CMK (cell line): ENCODE results near the gene ZMIZ1.
"Not testable (repeated sequence)": the region's sequence is repeated elsewhere in the genome, so short reads cannot be mapped to it uniquely, and the experiment has no call there.

Source experiments
- DNase-seq: peaks from one replicate; pipeline ENCODE4 v3.0.0-alpha.2; 2010; ENCODE audit warnings: low read depth

Gene ZMIZ1

DNA sequence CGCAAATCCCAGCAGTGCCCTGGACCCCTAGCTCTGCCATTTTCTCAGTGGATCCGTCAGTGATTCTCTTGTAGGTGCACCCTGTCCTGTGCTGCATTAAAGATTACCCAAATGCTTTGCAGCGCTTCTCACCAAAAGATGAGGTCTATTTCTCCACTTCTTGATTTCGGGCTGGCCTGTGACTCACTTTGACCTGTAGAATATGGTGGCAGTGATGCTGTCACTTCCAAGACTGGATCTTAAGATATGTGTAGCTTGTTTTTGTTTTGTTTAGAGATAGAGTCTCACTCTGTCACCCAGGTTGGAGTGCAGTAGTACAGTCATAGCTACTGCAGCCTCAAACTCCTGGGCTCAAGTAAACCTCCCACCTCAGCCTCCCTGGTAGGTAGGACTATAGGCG, 37.0 kb upstream of the ZMIZ1 start:
- DNase-seq = no peak

DNA sequence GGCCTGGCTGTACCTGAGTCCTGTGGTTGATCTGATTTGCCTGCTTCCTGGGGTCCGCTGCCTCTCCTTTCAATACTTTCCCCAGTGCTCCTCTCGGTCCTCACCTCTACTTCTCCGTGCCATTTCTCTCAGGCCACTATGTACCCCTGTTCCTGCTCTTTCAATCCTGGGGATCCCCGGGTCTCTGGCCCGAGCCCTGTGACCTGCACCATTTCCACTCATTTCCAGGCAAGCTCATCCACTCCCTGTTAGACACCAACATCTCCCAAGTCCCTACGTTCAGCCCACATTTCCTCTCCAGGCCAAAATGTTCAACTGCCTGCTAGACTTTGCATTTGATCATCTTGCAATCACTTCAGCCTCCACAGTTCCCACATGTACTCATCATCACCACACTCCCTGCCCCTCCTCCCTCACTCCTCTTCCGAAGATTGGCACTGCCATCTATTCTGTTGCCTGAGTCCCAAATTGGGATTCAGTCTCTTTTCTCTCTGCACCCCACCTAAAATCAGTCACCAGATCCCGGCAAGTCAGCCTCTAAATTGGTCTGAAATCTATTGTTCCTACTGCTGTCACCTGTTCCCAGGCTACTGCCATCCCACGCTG, 34.4 kb upstream of the ZMIZ1 start:
- no peak for DNase-seq

DNA sequence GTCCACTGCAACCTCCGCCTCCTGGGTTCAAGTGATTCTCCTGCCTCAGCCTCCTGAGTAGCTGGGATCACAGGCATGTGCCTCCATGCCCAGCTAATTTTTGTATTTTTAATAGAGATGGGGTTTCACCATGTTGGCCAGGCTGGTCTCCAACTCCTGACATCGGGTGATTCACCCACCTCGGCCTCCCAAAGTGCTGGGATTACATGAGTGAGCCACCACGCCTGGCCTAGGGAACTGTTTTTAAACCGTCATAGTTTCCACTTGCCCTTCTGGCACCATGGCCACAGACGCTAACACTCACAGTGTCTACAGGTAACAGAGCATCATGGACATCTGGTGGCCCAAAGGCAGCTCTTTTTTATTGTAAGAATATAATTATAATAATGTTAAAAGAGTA, 32.4 kb upstream of the ZMIZ1 start:
- DNase-seq = not testable (repeated sequence)

DNA sequence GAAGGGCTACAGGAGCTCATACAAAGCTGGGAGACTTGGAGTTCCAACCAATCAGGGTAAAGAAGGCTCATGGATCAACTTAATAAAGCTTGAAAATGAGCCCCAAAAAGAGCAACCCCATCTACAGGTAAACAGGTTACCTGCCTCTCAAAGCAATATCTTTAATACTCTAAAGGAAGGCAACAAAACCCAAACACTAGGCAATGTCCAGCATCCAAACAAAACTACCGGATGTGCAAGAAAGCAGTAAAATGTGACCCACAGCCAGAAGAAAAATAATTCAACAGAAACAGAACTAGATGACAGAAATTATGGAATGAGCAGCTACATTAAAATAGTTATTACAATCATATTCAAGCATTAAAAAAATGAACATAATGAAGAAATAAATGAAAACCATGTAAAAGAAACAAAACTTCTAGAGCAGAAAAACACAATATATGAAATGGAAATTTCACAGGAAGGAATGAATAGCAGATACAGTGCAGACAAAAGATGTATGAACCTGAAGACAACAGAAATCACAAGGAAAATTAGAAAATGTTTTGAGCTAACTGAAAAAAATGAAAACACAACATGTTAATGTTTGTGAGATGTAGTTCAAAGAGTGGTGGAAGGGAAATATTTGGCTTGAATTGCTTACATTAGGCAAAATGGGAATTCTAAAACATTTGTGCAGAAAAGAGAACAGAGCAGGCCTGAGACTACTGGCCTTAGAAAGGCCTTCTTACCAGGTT, 30.5 kb upstream of the ZMIZ1 start:
- no peak for DNase-seq

DNA sequence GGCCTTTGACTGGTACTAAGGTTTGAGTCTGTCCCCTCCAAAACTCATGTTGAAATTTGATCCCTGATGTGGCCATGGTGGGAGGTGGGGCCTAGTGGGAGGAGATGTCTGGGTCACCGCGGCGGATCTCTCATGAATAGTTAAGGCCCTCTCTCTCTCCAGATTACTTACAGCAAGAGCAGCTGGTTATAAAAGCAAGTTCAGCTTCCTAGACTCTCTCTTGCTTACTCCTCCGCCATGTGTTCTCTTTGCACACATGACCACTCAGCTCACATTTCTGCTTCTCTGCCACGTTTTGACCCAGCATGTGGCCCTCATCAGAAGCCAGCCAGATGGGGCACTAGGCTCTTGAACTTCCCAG, 29.9 kb upstream of the ZMIZ1 start:
- no peak for DNase-seq

DNA sequence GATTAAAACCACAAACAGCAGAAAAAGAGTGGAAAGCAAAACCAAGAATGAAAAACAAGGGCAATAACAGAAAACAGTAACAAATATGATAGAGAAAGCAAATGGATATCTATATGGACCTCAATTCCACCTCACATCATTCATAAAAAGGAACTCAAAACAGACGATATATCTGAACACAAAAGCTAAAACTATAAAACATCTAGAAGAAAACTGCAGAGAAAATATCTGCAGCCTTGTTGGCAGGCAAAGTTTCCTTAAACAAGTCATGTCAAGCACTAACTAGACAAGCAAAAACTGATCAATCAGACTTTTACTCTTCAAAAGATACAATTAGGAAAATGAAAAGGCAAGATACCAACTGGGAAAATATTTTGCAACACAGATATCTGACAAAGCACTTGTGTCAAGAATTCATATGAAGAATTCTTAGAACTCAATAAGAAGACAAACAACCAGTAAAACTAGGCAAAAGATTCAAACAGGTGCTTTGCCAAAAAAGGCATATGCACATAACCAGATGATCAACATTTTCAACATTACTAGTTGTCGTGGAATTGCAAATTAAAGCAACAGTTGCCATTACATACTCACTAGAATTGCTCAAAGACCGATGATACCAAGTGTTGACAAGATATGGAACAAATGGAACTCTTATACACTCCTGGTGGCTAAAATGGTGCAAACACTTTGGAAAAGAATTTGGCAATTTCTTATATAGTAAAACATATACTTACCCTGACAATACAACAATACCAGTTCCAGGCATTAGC, 25.9 kb upstream of the ZMIZ1 start:
- DNase-seq = no peak

DNA sequence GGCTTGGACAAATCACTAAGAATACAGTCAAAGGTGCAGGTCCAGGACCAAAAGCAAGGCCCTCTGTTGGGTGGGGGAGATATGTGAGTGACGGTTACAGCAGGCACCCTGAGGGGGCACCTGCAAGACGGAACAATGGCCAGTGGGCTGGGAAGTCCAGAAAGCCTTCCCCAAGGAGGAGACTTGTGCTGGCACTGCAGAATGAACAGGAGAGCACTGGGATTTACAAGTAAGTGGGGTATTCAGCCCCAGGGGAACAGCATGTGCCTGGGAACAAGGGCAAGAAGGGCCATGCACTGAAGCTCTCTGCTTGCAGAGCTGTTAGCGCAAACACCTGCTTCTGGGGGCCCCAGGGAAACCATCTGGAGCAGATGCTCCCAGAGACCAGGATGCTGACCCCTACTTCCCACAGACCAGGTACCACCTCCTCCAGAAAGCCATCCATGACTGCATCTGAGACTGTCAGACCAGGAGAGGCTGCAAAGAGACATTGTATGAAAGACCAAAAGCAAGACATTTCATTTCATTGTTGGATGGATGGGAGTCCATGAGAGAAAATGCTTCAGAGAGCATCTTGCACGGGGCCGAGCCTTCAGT, 24.6 kb upstream of the ZMIZ1 start:
- DNase-seq = no peak

DNA sequence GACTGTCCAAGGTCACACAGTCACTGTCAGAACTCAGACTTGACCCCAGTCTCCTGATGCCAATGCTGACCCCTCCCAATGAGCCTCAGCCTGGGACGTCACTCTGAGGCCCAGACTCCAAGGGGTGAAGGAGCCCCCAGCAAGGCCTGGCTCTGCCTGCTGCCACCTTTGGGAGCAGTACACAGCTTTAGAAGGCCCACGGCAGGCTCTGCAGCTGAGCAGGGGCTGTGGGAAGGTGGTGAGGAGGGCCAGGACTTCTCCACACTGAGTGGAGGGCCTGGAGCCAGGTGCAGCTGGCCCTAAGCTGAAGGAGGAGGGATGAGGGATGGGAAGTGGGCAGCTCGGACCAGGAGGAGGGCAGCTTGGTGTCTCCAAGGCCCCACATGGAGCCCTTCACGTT, 23.9 kb upstream of the ZMIZ1 start:
- DNase-seq = no peak

DNA sequence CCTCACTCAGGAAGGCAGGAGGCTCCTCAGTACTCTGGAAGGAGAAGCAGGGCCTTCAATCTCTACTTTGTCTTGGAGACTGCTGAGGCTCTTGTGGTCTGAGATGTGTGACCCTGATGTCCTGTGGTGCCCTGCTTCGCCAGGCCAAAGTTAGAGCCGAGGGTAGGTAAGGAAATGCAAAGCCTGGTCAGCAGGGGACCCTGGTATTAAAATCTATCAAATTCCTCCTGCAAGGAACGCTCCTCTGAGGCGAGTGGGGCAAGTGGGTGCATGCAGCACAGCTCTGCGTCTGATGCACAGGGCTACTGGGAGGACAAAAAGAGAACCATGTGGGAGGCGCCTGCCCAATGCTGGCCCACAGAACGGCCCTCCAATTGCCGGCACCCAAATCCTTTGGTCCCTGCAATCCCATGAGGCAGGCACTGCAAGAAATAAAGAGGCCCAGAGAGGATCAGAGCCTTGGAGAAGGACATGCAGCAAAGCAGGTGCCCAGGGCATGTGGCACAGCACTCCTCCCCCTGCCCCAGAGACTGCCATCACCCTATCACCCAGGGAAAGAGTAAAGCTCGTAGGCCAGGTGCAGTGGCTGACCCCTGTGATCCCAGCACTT, 23.1 kb upstream of the ZMIZ1 start:
- DNase-seq = no peak

DNA sequence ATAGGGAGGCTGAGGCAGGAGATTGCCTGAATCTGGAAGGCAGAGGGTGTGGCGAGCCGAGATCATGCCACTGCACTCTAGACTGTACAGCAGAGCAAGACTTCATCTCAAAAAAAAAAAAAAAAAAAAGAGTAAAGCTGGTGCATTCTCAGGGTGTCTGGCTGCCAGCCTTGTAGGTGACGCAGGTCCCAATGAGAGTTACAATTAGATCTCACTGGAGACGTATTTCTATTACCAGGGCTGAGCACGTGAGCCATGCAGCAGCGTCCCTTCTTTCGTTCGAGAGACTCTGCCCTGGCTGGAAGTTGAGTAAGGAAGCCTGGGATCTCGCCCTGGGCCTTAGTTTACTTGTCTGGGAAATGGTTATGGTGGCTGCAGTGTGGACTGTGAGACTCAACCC, 22.4 kb upstream of the ZMIZ1 start:
- no peak for DNase-seq

DNA sequence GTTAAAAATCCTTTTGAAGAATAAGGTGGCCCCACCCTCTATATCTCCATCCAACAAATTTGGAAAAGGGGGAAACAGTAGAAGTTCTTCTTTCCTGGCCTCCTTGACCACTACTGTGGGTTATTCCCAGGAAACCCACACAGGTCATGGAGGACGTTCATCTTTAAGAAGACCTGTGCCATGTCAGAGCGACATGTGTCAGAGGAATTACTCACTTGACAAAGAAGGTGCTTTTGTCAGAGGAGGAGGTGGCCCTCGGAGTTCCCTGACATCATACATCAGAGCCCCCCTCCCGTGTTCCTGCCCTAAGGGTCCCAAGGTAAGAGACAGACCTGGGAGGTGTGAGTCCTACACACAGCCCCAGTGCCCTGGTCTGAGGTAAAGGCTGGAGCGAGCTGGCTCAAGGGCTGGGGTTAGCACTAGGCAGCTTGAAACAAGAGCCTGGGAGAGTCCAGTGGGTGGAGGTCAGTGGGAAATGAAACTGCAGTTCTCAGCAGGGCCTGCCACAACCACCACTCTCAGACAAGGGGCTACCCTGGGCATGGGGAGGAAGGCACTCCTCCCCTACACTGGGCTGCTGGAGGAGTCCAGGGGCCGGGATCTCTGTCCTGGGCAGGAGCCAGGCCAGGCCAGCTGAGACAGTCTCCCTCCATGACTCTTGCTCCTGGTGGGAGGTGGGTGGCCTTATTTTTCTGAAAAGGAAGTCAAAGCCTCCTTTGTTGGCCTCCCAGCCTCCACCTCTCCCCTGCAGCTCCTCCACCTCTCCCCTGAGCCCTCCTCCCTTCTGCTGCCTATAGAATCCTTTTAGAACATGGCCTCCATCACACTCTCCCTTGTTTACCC, 21.8 kb upstream of the ZMIZ1 start:
- DNase-seq = no peak

DNA sequence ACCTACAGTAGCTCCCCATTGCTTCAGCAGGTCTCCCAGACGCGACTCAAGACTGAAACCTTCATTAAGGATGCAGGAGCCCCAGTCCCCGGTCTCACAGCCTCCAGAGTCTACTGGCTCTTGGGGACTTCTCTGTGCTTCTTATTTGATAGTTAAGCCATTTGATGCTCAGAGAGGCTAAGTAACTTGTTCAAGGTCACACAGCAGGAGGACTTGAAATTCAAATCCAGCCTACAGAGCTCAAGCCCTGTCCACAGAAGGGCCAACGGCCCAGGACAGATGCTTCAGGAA, 21.2 kb upstream of the ZMIZ1 start:
- DNase-seq = no peak

DNA sequence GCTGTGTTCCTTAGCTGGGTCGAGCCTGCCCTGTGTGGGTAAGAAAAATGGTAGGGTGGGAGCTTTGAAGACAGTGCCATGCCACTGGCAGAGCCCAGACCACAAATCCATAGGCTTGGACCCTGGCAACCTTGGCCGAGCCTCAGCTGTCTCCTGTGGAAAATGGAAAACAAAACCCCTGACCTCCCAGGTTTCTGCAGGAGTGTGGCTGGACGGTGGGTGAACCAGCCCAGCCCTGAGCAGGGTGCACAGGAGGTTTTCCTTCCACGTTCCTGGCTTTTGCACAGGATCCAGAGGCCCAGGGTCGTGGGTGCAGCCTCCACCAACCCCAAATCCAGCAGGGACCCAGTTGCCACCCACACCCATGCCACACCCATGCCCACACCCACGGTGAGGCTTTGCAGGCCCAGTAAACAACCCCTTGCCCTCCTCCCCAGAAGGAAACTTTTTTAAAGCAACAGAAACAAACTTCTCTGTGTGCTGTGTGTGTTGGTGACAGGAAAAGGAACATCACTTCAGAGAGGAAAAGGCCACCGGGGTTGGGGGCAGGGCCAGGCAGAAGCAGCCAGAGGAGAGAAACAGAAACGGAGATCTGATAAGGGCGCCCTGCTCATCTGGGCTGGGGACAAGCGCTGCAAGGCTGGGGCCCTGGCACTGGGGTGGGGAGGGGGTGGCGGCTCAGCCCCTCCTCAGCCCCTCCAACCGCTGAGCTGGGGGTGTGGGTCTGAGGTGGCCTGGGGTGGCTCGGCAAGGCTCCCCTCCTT, 20.7 kb upstream of the ZMIZ1 start:
- DNase-seq = peak; percentile 68

DNA sequence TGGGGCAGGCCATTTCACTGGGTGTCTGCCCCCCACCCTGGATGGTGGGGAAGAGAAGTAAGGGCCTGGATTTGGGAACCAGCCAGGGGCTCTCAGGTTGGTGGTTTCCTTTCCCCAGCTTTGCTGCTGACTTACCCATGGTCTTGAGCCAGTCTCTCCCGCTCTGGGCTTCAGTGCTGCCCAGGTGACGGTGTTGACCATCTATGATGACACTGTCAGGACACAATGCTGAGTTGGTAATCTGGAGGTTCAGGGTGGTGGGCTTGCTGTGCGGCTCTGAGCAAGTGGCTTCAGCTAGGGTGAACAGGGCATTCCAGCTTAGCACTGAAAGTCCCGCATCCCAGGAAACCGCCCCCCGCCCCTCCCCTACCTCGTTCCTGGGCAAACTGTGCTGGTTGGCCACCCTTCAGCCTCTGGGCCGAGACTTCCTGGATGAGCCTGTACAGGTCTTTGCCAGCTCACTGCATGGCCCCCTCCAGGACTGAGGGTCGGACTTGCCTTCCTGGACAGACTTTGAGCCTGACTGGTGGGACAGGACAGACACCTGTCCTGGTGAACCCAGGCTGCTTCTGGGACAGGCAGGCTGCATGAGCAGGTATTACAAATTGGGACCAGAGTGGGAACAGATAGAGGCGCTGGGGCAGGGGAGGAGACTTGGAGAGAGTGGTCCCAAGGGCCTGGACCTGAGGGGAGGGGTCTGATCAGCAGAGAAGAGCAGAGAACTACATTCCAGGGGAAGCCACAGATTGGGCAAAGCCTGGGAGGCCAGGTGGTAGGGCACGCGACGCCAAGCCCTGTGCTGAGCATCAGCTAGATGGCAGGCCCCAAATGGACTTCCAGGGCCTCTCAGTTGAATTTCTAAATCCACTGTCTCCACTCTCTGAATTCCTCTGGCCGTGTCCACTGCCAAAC, 19.9 kb upstream of the ZMIZ1 start:
- no peak for DNase-seq

DNA sequence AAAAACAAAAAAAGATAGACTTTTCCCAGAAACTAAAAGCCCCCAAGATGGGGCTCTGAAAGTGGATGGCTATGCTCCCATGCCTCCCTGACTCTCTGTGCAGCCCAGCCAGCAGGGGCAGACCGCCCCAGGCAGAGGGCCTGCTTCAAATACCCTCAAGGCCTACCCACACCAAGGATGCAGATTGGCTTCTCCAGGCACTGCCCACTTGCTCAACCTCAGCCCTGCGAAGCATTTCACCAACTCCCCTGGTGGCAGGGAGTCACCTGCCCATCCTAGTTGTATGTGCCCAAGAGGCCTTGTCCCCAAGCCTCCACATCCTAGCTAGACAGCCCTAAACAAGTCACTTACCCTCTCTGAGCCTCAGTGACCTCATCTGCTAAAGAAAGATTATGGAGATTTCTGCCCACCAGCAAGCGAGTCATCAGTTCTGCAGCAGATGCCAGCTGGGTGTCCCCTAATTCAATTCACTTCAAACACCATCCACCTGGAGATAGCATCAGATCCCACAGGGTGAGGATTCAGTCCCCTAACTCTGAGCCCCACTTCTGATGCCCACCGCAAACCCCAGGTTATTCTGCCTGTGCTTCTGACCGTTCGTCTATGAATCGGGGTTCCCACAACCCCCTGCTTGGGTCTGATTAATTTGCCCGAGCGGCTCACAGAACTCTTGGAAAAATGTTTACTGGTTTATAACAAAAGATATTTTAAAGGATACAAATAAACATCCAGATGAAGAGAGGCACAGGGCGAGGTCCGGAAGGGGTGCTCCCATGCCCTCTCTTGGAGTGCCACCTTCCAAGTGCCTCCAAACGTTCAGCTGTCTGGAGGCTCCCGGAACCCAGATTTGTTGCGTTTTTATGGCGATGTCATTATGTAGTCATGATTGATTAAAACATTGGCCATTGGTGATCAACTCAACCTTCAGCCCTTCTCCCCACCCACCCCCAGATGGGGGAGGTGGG, 18.6 kb upstream of the ZMIZ1 start:
- no peak for DNase-seq

DNA sequence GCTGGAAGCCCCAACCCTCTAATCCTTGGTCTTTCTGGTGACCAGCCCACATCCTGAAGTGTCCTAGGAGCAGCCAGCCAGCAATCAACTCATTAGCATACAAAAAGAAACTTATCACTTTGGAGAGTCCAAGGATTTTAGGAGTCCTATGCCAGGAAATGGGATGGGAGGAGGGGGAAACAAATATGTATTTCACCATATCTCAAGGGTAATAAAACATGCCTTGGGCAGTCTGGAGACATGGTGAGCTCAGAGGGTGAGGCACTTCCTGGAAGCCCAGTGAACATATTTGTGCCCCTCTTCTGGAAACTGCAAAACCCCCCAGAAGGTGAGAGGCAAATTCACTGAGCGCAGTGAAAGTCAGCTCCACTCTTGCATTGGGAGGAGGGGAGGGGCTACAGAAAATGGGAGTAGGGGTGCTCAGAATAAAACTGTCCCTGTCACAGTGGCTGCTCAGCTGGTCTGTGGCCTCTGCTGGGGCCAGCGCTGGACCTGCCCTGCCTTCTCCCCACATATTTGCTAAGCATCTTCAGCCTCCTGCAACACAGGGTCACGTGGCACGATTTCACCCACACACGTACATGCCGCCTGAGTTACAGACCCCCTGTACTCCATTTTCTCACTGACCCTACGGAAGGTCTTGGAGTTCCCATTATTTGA, 17.7 kb upstream of the ZMIZ1 start:
- no peak for DNase-seq

DNA sequence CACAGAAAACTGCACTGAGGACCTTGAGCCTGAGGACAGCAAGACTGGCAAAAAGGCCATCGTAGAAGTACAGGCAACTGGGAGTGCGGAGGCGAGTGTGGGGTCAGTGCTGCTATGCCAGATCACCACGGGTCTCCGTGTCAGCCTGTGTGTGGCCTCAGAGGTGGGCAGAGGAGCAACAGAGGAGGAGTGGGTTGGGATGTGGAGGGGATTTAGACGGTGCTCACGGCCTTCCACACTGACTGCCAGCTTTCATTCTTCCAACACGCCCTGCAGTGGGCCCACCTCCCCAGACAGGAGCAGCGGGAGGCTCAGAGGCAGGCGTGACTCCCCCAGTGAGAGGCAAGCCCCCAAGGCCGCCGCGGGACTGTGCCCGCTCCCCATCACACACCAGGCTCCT, 17.0 kb upstream of the ZMIZ1 start:
- DNase-seq = no peak
